Smooth muscle cell (in vitro differentiated cells): ENCODE measurements around the gene PPM1F. TPM values are rescaled to one million over a fixed set of nuclear protein-coding genes. Genes with fewer than 3 reads are reported as not detected.
"Not testable (repeated sequence)": the region's sequence is repeated elsewhere in the genome, so short reads cannot be mapped to it uniquely, and the experiment has no call there.

Experiments
- DNase-seq: peaks from one replicate; lab custom pipeline; 2025; ENCODE audit not compliant: unreplicated experiment; lab: John Stamatoyannopoulos, UW
- H2AFZ ChIP-seq: fragments of 200-600 bp; sonication (generic); 2 replicates; pipeline ENCODE4 v1.6.0; 2016; ENCODE audit warnings: antibody characterized with exemption, low read depth, mild to moderate bottlenecking
- H3F3A ChIP-seq: fragments of 200-600 bp; sonication (generic); 2 replicates; pipeline ENCODE4 v1.6.0; 2017; ENCODE audit warnings: antibody characterized with exemption, low read depth
- H3K27ac ChIP-seq: fragments of 200-600 bp; sonication (generic); 2 replicates; pipeline ENCODE4 v1.5.1; 2016; ENCODE audit warnings: low read depth, mild to moderate bottlenecking
- H3K27me3 ChIP-seq: fragments of 200-600 bp; sonication (generic); 2 replicates; pipeline ENCODE4 v1.6.1; 2016; ENCODE audit warnings: low read depth, mild to moderate bottlenecking
- H3K36me3 ChIP-seq: fragments of 200-600 bp; sonication (generic); 2 replicates; pipeline ENCODE4 v1.5.1; 2016; ENCODE audit warnings: low read depth
- H3K4me1 ChIP-seq: fragments of 200-600 bp; sonication (generic); 2 replicates; pipeline ENCODE4 v1.5.1; 2016; ENCODE audit warnings: low read depth
- H3K4me2 ChIP-seq: fragments of 200-600 bp; sonication (generic); 2 replicates; pipeline ENCODE4 v1.6.0; 2016; ENCODE audit warnings: mild to moderate bottlenecking
- H3K4me3 ChIP-seq: fragments of 200-600 bp; sonication (generic); 2 replicates; pipeline ENCODE4 v1.5.1; 2016; ENCODE audit warnings: mild to moderate bottlenecking
- H3K79me2 ChIP-seq: fragments of 200-600 bp; sonication (generic); 2 replicates; pipeline ENCODE4 v1.6.0; 2016; ENCODE audit warnings: low read depth, mild to moderate bottlenecking
- H3K9ac ChIP-seq: fragments of 200-600 bp; sonication (generic); 2 replicates; pipeline ENCODE4 v1.6.0; 2016; ENCODE audit warnings: low read depth
- H3K9me3 ChIP-seq: fragments of 200-600 bp; sonication (generic); replicated peaks from 2 replicates; pipeline ENCODE4 v1.5.1; 2016; ENCODE audit warnings: low read depth
- H4K20me1 ChIP-seq: fragments of 200-600 bp; sonication (generic); 2 replicates; pipeline ENCODE4 v1.6.0; 2016; ENCODE audit warnings: low read depth
- WGBS: methylation state at CpG from one replicate; pipeline ENCODE4 v1.1.7; 2016; ENCODE audit warnings: low lambda C conversion rate; 5-methylcytosine and 5-hydroxymethylcytosine counted together
- polyA plus RNA-seq: library from polyadenylated mRNA; unstranded; fragments of >200 nt; fragmentation: Nextera tagmentation; extraction: Ambion mirVana; gene quantifications from 2 replicates; pipeline ENCODE4 v1.2.1, GENCODE V29; 2016
- total RNA-seq: library from RNA; depleted of rRNA; stranded (reverse); fragments of >200 nt; gene quantifications from 2 replicates; pipeline ENCODE4 v1.2.3, GENCODE V29; 2014
- TF ChIP-seq, protein P1 (sequence below): fragments of 200-600 bp; sonication (generic); IDR thresholded peaks from 2 replicates; pipeline ENCODE4 v1.5.1; 2017; ENCODE audit warnings: borderline replicate concordance, mild to moderate bottlenecking, antibody characterized with exemption; ENCODE audit not compliant: insufficient read depth, poor library complexity, severe bottlenecking

The PPM1F gene
- total and polyA plus RNA-seq, 2 experiments from 2014 or later: 11.8 to 15.2 TPM

DNA sequence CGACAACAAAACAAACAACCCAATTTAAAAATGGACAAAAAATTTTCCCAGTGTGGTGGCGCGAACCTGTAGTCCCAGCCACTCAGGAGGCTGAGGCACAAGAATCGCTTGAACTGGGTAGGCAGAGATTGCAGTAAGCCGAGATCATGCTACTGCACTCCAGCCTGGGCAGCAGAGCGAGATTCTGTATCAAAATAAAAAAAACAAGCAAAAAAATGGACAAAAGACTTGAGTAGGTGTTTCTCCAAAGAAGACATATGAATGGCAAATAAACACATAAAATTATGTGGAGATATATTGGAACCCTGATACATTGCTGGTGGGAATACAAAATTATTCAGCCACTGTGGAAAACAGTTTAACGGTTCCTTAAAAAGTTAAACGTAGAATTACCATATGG, 57.8 kb downstream of the PPM1F start:
- TF ChIP-seq, protein P1, sequence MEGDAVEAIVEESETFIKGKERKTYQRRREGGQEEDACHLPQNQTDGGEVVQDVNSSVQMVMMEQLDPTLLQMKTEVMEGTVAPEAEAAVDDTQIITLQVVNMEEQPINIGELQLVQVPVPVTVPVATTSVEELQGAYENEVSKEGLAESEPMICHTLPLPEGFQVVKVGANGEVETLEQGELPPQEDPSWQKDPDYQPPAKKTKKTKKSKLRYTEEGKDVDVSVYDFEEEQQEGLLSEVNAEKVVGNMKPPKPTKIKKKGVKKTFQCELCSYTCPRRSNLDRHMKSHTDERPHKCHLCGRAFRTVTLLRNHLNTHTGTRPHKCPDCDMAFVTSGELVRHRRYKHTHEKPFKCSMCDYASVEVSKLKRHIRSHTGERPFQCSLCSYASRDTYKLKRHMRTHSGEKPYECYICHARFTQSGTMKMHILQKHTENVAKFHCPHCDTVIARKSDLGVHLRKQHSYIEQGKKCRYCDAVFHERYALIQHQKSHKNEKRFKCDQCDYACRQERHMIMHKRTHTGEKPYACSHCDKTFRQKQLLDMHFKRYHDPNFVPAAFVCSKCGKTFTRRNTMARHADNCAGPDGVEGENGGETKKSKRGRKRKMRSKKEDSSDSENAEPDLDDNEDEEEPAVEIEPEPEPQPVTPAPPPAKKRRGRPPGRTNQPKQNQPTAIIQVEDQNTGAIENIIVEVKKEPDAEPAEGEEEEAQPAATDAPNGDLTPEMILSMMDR: no peak
- Histone ChIP-seq H3K4me1 (no peaks in the 10 kb centered on the region), H3K9me3 (no peaks in the 10 kb centered on the region), H3K9ac (no peak overlapping the region), H3K4me2 (no peak overlapping the region), H3F3A (no peaks in the 10 kb centered on the region), H3K79me2 (no peaks in the 10 kb centered on the region), H4K20me1 (no peaks in the 10 kb centered on the region), H3K27ac (no peak overlapping the region), H3K27me3 (no peaks in the 10 kb centered on the region), H3K36me3 (no peaks in the 10 kb centered on the region), H3K4me3 (no peak overlapping the region), H2AFZ (no peak overlapping the region)
- no peak for DNase-seq
- WGBS: 94% methylated on average over 8 of the region's 8 CpGs

- Histone ChIP-seq H3F3A (no peaks in the 10 kb centered on the region), H3K27me3 (no peaks in the 10 kb centered on the region), H4K20me1 (no peaks in the 10 kb centered on the region), H3K79me2 (no peaks in the 10 kb centered on the region), H2AFZ (no peak overlapping the region), H3K9ac (no peak overlapping the region), H3K4me3 (no peak overlapping the region), H3K4me2 (no peak overlapping the region), H3K9me3 (no peaks in the 10 kb centered on the region), H3K27ac (no peak overlapping the region), H3K36me3 (no peaks in the 10 kb centered on the region), H3K4me1 (no peaks in the 10 kb centered on the region)
- WGBS: 95% methylated on average over 10 of the region's 10 CpGs
- no peak for DNase-seq
- TF ChIP-seq, protein P1: no peak
These were observed 63.2 kb downstream of the PPM1F start for GRCh38 chr22:21889251-21889990.

DNA sequence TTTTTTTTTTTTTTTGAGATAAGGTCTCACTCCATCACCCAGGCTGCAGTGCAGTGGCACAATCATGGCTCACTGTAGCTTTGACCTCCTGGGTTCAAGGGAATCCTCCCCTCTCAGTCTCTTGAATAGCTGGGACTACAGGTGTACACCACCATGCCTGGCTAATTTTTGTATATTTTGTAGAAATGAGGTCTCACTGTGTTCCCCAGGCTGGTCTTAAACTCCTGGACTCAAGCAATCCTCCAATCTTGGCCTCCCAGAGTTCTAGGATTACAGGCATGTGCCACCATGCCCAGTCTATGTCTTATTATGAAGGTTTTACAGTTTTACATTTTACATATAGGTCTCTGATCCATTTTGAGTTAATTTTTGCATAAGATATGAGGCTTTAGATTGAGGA, 64.8 kb downstream of the PPM1F start:
- H2AFZ ChIP-seq: no peak overlapping the region
- H3K9me3 ChIP-seq: no peaks in the 10 kb centered on the region
- TF ChIP-seq, protein P1: no peak
- H3K36me3 ChIP-seq: no peaks in the 10 kb centered on the region
- H3K4me3 ChIP-seq: no peak overlapping the region
- no peaks in the 10 kb centered on the region for H3K27me3 ChIP-seq
- H3F3A ChIP-seq: no peaks in the 10 kb centered on the region
- no peak overlapping the region for H3K4me2 ChIP-seq
- no peak overlapping the region for H3K27ac ChIP-seq
- H3K4me1 ChIP-seq: no peaks in the 10 kb centered on the region
- DNase-seq: no peak
- no peak overlapping the region for H3K9ac ChIP-seq
- no peaks in the 10 kb centered on the region for H4K20me1 ChIP-seq
- H3K79me2 ChIP-seq: no peaks in the 10 kb centered on the region

DNA sequence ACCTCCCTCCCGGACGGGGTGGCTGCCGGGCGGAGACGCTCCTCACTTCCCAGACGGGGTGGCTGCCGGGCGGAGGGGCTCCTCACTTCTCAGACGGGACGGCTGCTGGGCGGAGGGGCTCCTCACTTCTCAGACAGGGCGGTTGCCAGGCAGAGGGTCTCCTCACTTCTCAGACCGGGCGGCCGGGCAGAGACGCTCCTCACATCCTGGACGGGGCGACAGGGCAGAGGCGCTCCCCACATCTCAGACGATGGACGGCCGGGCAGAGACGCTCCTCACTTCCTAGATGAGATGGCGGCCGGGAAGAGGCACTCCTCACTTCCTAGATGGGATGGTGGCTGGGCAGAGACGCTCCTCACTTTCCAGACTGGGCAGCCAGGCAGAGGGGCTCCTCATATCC, 68.7 kb downstream of the PPM1F start:
- DNase-seq, H2AFZ ChIP-seq, H3K9ac ChIP-seq, H3F3A ChIP-seq, H3K79me2 ChIP-seq, H4K20me1 ChIP-seq, H3K4me3 ChIP-seq, H3K27ac ChIP-seq, H3K9me3 ChIP-seq, H3K4me2 ChIP-seq, H3K4me1 ChIP-seq, H3K36me3 ChIP-seq, H3K27me3 ChIP-seq: not testable (repeated sequence)
- over 99% methylated on average over 17 of the region's 26 CpGs for WGBS

GRCh38 chr22:21882754-21883333, 69.8 kb downstream of the PPM1F start:
- 51% methylated on average over 6 of the region's 7 CpGs for WGBS
- not testable (repeated sequence) for H3K4me2 ChIP-seq

More at GRCh38 chr22:21882754-21883333, 69.8 kb downstream of the PPM1F start:
- not testable (repeated sequence) for H3K4me1 ChIP-seq, H3K36me3 ChIP-seq, H4K20me1 ChIP-seq, H3K27me3 ChIP-seq, DNase-seq, H3K4me3 ChIP-seq, H3K27ac ChIP-seq, H2AFZ ChIP-seq, H3F3A ChIP-seq, H3K9me3 ChIP-seq, H3K79me2 ChIP-seq, H3K9ac ChIP-seq
